Activated T-helper 1 cell treated with anti-CD3 and anti-CD28 coated beads, Interleukin-12 subunit alpha, Interleukin-12 subunit beta, Interleukin-2, Interleukin-4 antibody, amounts not matched to agents 30 ng/mL and 10 ng/mL and 1 ng/mL, durations not matched to agents 14 hours and 24 hours and 36 hours (primary cell): ENCODE results near the gene SCUBE3. TPM values are rescaled to one million over a fixed set of nuclear protein-coding genes. Genes with fewer than 3 reads are reported as not detected.

ENCODE experiments used
- DNase-seq: peaks from one replicate; pipeline ENCODE4 v3.0.0; 2021; ENCODE audit warnings: low spot score
- H3K27ac Mint-ChIP-seq: one replicate; pipeline ENCODE4 v1.8.0; 2021; ENCODE audit warnings: mild to moderate bottlenecking, mixed read lengths
- H3K27me3 Mint-ChIP-seq: one replicate; pipeline ENCODE4 v1.8.0; 2022; ENCODE audit warnings: mild to moderate bottlenecking, moderate library complexity, mixed read lengths; ENCODE audit not compliant: insufficient read depth
- H3K36me3 Mint-ChIP-seq: one replicate; pipeline ENCODE4 v1.8.0; 2021; ENCODE audit warnings: low read depth, mixed read lengths
- H3K4me1 Mint-ChIP-seq: one replicate; pipeline ENCODE4 v1.8.0; 2021; ENCODE audit warnings: low read depth, mixed read lengths
- H3K4me3 Mint-ChIP-seq: one replicate; pipeline ENCODE4 v1.8.0; 2021; ENCODE audit warnings: mild to moderate bottlenecking, moderate library complexity, mixed read lengths
- H3K9me3 Mint-ChIP-seq: one replicate; pipeline ENCODE4 v1.8.0; 2021; ENCODE audit warnings: mixed read lengths
- intact Hi-C: fragments of 100-400 bp; cut with micrococcal nuclease; formaldehyde crosslinking; loops from one replicate; pipeline ENCODE4 v1.15.1; 2024
- total RNA-seq: library from RNA; stranded (reverse); gene quantifications from 2 replicates; pipeline ENCODE4 v1.2.3, GENCODE V29; 2022

SCUBE3 gene
- total RNA-seq, 1 donor from 2014 or later = not detected

DNA sequence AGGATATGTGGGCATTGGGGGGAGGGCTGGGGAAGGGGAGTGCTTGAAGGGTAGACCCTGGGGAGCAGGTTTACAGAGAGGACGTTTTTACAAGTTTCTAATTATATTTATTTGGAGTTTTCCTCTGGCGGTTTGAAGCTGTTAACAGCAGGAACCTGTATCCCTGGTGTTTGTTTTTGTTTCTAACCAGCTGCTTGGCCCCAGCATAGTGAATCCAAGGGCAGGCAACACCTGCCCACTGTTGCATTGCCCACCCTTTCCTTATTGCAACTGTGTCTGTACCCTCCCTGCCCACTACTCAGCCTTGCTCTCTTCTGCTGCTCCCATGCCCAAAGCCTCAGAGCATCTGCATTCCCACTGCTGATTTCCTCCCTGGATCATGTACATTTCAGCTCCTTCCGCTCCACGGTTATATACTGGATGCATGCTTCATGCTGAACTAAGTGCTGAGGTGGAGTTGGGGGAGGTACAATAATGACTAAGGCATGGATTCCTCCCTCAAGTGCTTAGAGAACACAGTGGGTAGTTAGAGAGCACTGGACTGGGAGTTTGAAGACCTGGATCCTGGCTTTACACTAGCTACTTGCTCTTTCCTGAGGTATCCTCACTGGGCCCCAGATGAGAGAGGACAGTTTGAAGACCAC is 6.0 kb downstream of the SCUBE3 start:
- Mint-ChIP-seq H3K27me3 (peaks cover 36% of the 10 kb centered on the region), H3K9me3 (no peaks in the 10 kb centered on the region), H3K36me3 (no peaks in the 10 kb centered on the region), H3K4me1 (no peaks in the 10 kb centered on the region), H3K27ac (no peak overlapping the region), H3K4me3 (no peak overlapping the region)
- intact Hi-C loops = no loop called here
- no peak for DNase-seq

DNA sequence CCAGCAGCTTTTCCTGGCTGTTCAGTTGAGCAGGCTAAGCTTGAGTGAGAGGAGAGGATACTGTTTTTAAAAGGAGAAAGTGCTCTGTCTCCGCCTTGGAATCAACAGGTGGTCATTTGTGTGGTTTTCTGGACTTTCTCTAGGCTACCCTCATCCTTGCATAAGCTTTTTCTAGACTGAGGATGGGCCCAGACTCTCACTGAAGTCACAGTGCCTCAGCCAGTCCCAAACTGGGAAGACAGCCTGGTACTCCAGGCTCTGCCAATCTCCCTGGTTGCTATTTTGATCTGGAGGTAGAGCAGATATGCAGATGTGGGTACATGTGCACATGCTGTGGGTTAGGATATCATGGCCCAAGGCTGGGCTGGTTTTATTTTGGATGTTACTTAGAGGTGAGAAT is 7.0 kb downstream of the SCUBE3 start:
- no peaks in the 10 kb centered on the region for H3K4me1 Mint-ChIP-seq
- intact Hi-C loops = no loop called here
- peaks cover 30% of the 10 kb centered on the region for H3K27me3 Mint-ChIP-seq
- no peak overlapping the region for H3K27ac Mint-ChIP-seq
- no peak overlapping the region for H3K4me3 Mint-ChIP-seq
- H3K36me3 Mint-ChIP-seq = no peaks in the 10 kb centered on the region
- no peak for DNase-seq
- no peaks in the 10 kb centered on the region for H3K9me3 Mint-ChIP-seq

DNA sequence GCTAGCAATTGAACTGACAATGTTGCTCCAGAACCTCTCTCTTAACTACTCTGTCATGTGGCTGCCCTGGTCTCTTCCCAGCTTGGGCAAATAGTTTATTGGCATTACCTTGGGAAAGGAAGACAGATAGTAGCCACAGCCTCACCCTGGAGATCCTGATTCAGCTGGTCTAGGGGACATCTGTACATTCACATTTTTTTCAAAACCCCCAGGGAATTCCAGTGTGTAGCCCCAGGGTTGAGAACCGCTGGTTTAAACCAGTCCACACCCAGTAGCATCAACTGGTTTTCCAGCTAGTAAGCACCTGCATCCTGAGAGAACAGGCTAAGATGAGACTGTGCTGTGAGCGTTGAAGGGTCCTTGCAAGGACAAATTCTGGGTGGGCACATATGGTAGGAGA is 9.6 kb downstream of the SCUBE3 start:
- no peaks in the 10 kb centered on the region for H3K9me3 Mint-ChIP-seq
- H3K27me3 Mint-ChIP-seq = peaks cover 11% of the 10 kb centered on the region
- no peak overlapping the region for H3K27ac Mint-ChIP-seq
- no peak for DNase-seq
- intact Hi-C loops = no loop called here
- H3K4me3 Mint-ChIP-seq = no peak overlapping the region
- no peaks in the 10 kb centered on the region for H3K4me1 Mint-ChIP-seq
- no peaks in the 10 kb centered on the region for H3K36me3 Mint-ChIP-seq

DNA sequence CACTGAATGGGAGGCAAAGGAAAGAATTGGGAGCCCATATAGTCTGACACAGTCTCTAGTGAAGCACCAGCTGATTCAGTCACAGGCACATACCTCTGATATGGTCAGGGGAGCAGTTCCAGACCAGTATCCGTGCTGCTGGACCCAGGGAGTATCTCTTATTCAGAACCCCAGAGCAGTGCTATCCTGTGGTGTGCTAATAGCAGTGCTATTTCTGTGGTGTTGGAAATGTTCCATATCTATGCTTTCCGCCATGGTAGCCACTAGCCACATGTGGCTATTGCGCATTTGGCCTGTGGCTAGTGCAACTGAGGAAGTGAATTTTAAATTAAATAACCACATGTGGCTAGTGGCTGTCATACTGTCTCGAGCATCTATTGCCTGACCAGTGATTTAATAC is 11.0 kb downstream of the SCUBE3 start:
- peaks cover 11% of the 10 kb centered on the region for H3K27me3 Mint-ChIP-seq
- no peaks in the 10 kb centered on the region for H3K36me3 Mint-ChIP-seq
- no peak overlapping the region for H3K4me3 Mint-ChIP-seq
- H3K27ac Mint-ChIP-seq = no peak overlapping the region
- DNase-seq = no peak
- H3K9me3 Mint-ChIP-seq = no peaks in the 10 kb centered on the region
- no peaks in the 10 kb centered on the region for H3K4me1 Mint-ChIP-seq
- intact Hi-C loops = no loop called here

DNA sequence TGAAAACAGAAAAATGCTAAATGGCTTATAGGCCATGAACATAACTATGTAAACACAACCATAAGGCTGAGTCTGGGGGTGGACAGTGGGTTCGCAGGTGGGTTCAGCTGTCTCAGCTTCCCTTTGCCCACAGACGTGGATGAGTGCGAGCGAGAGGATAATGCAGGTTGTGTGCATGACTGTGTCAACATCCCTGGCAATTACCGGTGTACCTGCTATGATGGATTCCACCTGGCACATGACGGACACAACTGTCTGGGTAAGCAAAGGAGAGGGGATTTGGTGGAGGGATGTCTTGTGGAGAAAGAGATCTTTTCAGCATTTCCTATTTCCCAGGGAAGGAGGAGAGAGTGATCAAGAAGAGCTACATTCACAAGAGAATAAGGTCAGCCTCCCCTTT is 14.7 kb downstream of the SCUBE3 start:
- Mint-ChIP-seq H3K27ac (no peak overlapping the region), H3K9me3 (no peaks in the 10 kb centered on the region), H3K36me3 (no peaks in the 10 kb centered on the region), H3K4me3 (no peak overlapping the region), H3K4me1 (no peaks in the 10 kb centered on the region), H3K27me3 (peaks cover 4% of the 10 kb centered on the region)
- DNase-seq = no peak
- intact Hi-C loops = no loop called here

DNA sequence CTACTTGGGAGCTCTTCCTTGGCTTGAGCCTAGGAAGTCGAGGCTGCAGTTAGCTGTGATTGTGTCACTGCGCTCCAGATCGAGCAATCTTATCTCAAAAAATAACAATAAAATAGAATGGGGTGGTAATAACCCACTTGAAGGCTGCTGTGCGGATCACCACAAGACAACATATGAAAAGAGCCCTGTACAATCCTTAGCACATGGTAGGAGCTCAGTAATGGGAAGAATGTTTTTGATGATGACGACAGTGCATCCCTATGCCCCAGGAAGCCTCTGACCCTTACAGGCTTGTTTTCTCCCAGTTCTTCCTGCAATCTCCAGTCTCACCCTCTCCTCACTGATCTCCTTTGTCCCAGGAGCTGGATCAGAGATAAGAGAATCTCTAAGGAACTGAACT is 15.5 kb downstream of the SCUBE3 start:
- no peak overlapping the region for H3K27ac Mint-ChIP-seq
- H3K36me3 Mint-ChIP-seq = no peaks in the 10 kb centered on the region
- peaks cover 2% of the 10 kb centered on the region for H3K27me3 Mint-ChIP-seq
- no peak for DNase-seq
- no peak overlapping the region for H3K4me3 Mint-ChIP-seq
- no peaks in the 10 kb centered on the region for H3K9me3 Mint-ChIP-seq
- H3K4me1 Mint-ChIP-seq = no peaks in the 10 kb centered on the region
- intact Hi-C loops = no loop called here

DNA sequence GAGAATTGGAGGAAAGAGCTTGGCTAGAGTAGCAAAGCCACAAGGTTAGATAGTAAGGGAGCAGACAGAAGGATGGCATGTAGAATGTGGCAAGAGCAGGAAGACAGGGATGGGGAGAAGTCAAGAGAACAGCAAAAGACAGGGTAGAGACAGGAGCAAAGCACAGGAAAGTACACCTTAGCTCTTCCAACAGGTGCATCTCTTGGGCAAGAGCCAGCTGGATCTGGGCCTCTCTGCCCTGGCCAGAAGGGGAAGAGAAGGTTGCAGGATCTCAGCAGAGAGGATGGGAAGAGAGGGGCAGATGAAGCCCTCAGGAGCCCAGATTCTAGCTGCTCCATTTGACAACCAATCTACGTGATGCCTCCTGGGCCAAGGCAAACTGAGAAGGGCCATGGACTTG is 16.7 kb downstream of the SCUBE3 start:
- H3K27me3 Mint-ChIP-seq = no peaks in the 10 kb centered on the region
- H3K9me3 Mint-ChIP-seq = no peaks in the 10 kb centered on the region
- H3K4me3 Mint-ChIP-seq = no peak overlapping the region
- H3K27ac Mint-ChIP-seq = no peak overlapping the region
- intact Hi-C loops = no loop called here
- no peak for DNase-seq
- H3K36me3 Mint-ChIP-seq = no peaks in the 10 kb centered on the region
- H3K4me1 Mint-ChIP-seq = no peaks in the 10 kb centered on the region

DNA sequence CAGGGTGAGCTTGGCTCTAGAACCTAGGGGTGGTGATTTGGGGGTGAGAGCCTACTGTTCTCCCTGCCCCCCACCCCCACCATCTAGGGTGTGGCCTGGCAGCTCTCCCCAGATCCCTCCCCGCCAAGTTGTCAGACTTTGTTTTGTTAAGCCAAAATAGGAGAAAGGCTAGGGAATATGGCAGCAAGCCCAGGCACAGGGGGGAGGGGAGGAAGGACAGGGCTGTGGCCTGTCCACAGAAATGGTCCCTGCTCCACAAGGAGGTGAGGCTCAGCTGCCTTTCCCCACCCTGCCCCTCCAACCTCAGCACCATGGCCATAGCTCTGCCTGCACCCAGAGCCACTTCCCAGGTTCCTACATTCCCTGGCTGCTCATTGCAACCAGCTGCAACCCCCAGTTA is 17.2 kb downstream of the SCUBE3 start:
- Mint-ChIP-seq H3K36me3 (no peaks in the 10 kb centered on the region), H3K27ac (no peak overlapping the region), H3K27me3 (no peaks in the 10 kb centered on the region), H3K9me3 (no peaks in the 10 kb centered on the region), H3K4me1 (no peaks in the 10 kb centered on the region), H3K4me3 (no peak overlapping the region)
- DNase-seq = no peak
- intact Hi-C loops = no loop called here

DNA sequence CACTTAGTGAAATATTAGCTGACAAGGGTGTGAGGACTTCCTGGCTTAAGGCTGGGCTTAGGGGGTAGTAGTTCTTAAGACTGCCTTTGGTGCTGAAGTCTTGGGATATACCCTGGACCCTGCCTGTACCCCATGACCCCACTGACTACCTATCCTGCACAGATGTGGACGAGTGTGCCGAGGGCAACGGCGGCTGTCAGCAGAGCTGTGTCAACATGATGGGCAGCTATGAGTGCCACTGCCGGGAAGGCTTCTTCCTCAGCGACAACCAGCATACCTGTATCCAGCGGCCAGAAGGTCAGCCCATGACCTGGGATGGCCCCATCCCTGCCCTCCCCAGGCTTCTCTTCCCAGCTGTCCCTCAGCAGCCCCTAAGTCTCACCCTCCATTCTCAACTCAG is 17.8 kb downstream of the SCUBE3 start:
- H3K27me3 Mint-ChIP-seq = no peaks in the 10 kb centered on the region
- H3K36me3 Mint-ChIP-seq = no peaks in the 10 kb centered on the region
- H3K4me3 Mint-ChIP-seq = no peak overlapping the region
- H3K4me1 Mint-ChIP-seq = no peaks in the 10 kb centered on the region
- no peaks in the 10 kb centered on the region for H3K9me3 Mint-ChIP-seq
- intact Hi-C loops = no loop called here
- no peak for DNase-seq
- no peak overlapping the region for H3K27ac Mint-ChIP-seq

DNA sequence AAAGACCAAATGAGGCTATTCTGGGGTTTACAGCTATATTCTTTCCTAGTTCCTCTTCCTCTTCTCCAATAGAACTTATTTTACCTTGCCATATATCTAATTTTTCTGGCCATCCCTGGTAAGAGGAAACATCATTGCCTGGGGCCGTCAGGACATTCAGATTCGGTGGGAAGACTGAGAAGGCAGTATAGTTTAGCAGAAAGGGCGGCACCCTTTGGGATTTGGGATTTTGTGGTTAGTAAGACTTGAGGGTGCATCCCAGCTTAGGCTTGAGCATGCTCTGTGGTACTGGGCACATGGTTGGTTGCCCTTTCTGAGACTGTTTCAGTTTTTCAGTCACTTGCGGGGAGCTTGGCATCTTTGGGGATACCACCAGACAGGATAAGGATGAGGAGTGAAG is 21.1 kb downstream of the SCUBE3 start:
- no peak for DNase-seq
- Mint-ChIP-seq H3K9me3 (no peaks in the 10 kb centered on the region), H3K4me3 (no peak overlapping the region), H3K4me1 (peaks cover 7% of the 10 kb centered on the region), H3K27ac (no peak overlapping the region), H3K36me3 (no peaks in the 10 kb centered on the region), H3K27me3 (peaks cover 3% of the 10 kb centered on the region)
- intact Hi-C loops = no loop called here

DNA sequence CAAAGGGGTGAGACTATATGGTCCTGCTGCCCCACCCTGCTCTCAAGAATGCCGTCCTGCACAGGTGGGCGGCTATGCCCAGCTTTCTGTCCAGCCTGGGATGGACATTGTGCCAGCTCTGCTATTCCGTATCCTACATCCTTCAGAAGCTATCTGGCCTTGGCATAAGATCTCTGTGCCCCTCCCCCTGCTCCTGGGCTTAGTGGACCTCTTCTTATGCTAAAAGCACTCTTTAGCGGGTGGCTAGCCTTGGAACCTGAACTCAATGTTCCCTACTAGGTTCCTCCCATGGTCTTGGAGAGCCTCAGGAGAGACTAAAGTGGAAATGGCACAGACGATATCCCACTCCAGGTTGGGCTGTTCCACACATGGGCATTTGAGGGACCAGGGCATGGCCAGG is 22.5 kb downstream of the SCUBE3 start:
- no peak for DNase-seq
- peaks cover 3% of the 10 kb centered on the region for H3K27me3 Mint-ChIP-seq
- peaks cover 7% of the 10 kb centered on the region for H3K4me1 Mint-ChIP-seq
- H3K27ac Mint-ChIP-seq = no peak overlapping the region
- H3K9me3 Mint-ChIP-seq = no peaks in the 10 kb centered on the region
- no peak overlapping the region for H3K4me3 Mint-ChIP-seq
- intact Hi-C loops = no loop called here
- H3K36me3 Mint-ChIP-seq = no peaks in the 10 kb centered on the region

DNA sequence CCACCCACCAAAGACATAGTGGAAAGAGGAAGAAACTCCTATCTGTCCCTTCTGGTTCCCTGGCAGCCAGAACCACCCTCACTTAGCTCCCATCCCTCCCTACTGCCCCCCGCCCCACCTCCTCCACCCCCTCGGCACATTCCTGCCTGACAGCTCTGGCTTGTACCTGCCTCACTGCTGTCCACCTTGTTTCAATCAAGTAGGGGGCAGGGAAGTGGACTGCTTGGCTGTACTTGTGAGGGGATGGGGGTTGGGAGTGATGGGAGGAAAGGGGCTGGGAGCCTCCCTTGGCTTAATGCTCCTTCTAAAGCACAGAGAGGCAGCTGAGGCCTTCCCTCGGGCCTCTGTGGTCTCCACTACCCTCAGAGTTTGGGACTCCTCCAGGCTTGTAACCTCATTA is 23.7 kb downstream of the SCUBE3 start:
- Mint-ChIP-seq H3K27ac (no peak overlapping the region), H3K4me3 (no peak overlapping the region), H3K36me3 (no peaks in the 10 kb centered on the region), H3K27me3 (peaks cover 3% of the 10 kb centered on the region), H3K9me3 (no peaks in the 10 kb centered on the region), H3K4me1 (peaks cover 7% of the 10 kb centered on the region)
- DNase-seq = no peak
- intact Hi-C loops = no loop called here

DNA sequence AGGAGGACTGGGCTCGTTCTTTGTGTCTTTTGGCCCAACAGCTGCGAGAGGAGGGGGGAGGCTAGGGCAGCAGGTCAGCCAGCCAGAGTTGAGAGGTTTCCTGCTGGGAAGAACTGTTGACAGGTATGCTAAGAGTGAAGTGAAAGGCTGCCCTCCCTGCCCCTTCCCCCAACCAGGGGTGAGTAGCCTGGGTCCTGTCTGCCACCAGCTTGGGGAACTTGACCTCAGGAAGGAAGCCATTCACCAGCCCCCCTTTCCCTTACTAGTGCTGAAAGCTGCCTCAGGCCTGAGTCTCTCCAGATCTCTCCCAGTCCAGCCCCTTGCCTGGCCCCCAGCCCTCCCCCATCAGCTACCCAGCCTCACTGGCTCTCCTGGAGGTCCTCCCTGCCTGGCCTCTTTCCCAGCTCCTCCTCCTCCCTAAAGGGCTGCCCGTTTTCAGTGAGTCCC is 25.1 kb downstream of the SCUBE3 start:
- no peak overlapping the region for H3K4me3 Mint-ChIP-seq
- intact Hi-C loops = no loop called here
- H3K4me1 Mint-ChIP-seq = peaks cover 7% of the 10 kb centered on the region
- H3K36me3 Mint-ChIP-seq = no peaks in the 10 kb centered on the region
- H3K27ac Mint-ChIP-seq = no peak overlapping the region
- DNase-seq = no peak
- H3K27me3 Mint-ChIP-seq = peaks cover 3% of the 10 kb centered on the region
- H3K9me3 Mint-ChIP-seq = no peaks in the 10 kb centered on the region

DNA sequence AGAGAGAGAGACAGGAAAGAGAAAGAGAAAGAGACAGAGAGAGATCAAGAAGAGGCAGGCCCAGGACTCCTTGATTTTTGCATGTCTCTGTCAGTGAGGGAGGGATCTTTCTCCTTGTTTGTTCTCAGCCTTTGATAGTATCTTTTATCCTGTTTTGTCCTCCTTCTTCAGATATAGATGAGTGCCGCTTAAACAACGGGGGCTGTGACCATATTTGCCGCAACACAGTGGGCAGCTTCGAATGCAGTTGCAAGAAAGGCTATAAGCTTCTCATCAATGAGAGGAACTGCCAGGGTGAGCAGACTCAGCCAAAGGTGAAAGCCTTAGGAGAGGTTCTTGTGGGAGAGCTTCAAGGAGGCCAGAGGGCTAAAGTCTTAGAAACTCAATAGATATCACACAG is 25.8 kb downstream of the SCUBE3 start:
- H3K36me3 Mint-ChIP-seq = peaks cover 2% of the 10 kb centered on the region
- no peak overlapping the region for H3K27ac Mint-ChIP-seq
- H3K9me3 Mint-ChIP-seq = no peaks in the 10 kb centered on the region
- peaks cover 3% of the 10 kb centered on the region for H3K27me3 Mint-ChIP-seq
- no peak overlapping the region for H3K4me3 Mint-ChIP-seq
- DNase-seq = no peak
- intact Hi-C loops = no loop called here
- H3K4me1 Mint-ChIP-seq = peaks cover 7% of the 10 kb centered on the region
